Right lung (tissue), 5 donors: ENCODE results near the gene VOPP1. TPM values are rescaled to one million over a fixed set of nuclear protein-coding genes. Genes with fewer than 3 reads are reported as not detected.
A peak's percentile ranks its signal among the peaks of the same experiment; 100 is the strongest.
"Not testable (repeated sequence)": the region's sequence is repeated elsewhere in the genome, so short reads cannot be mapped to it uniquely, and the experiment has no call there.

Source experiments
- DNase-seq, 2 donors: peaks; one replicate each; pipeline ENCODE4 v3.0.0-alpha.2; 2013
- polyA plus RNA-seq, 5 donors: library from polyadenylated mRNA; unstranded; fragments of 120-200 nt; gene quantifications; one replicate each; pipeline versions ENCODE4 v1.2.1 to v1.2.3, GENCODE V29; 2013; ENCODE audit warnings: inconsistent platforms in 1 of 5, low replicate concordance in 1 of 5; ENCODE audit not compliant: insufficient read length in 5 of 5, insufficient read depth in 1 of 5

Gene VOPP1
- polyA plus RNA-seq, 5 donors, result 35.0 to 38.8 (median 36.8) TPM

GRCh38 chr7:55588379-55588699 is 16.0 kb upstream of the VOPP1 start:
- DNase-seq, result no peak

- no peak for DNase-seq
Observed at GRCh38 chr7:55587687-55588378, 15.5 kb upstream of the VOPP1 start.

- DNase-seq, result not testable (repeated sequence)
Observed at GRCh38 chr7:55582656-55583055, 10.4 kb upstream of the VOPP1 start.

- no peak for DNase-seq
Observed at GRCh38 chr7:55576753-55577152, 4.5 kb upstream of the VOPP1 start.

GRCh38 chr7:55575733-55576132 is 3.4 kb upstream of the VOPP1 start:
- no peak for DNase-seq

- no peak for DNase-seq
Observed at GRCh38 chr7:55575098-55575497, 2.8 kb upstream of the VOPP1 start.

- no peak for DNase-seq
Observed at GRCh38 chr7:55574051-55574717, 1.9 kb upstream of the VOPP1 start.

GRCh38 chr7:55573234-55573900 is 1.1 kb upstream of the VOPP1 start:
- DNase-seq, result no peak

- DNase-seq, result peak in 1 of 2 donors; percentile 58
Observed at GRCh38 chr7:55571511-55572377, 558 bp downstream of the VOPP1 start.

GRCh38 chr7:55570939-55571338 is 1.4 kb downstream of the VOPP1 start:
- no peak for DNase-seq

- no peak for DNase-seq
Observed at GRCh38 chr7:55570218-55570873, 2.0 kb downstream of the VOPP1 start.

- no peak for DNase-seq
Observed at GRCh38 chr7:55569797-55570196, 2.5 kb downstream of the VOPP1 start.

- DNase-seq, result no peak
Observed at GRCh38 chr7:55569269-55569663, 3.0 kb downstream of the VOPP1 start.

GRCh38 chr7:55568613-55569268 is 3.6 kb downstream of the VOPP1 start:
- DNase-seq, result no peak

GRCh38 chr7:55567571-55567970 is 4.7 kb downstream of the VOPP1 start:
- no peak for DNase-seq

- no peak for DNase-seq
Observed at GRCh38 chr7:55565681-55566080, 6.6 kb downstream of the VOPP1 start.

- no peak for DNase-seq
Observed at GRCh38 chr7:55563596-55564325, 8.5 kb downstream of the VOPP1 start.

GRCh38 chr7:55561690-55562089 is 10.6 kb downstream of the VOPP1 start:
- DNase-seq, result no peak

- no peak for DNase-seq
Observed at GRCh38 chr7:55558962-55559920, 13.1 kb downstream of the VOPP1 start.
